ENCODE measurements around the gene SV2C.

The SV2C gene

DNA sequence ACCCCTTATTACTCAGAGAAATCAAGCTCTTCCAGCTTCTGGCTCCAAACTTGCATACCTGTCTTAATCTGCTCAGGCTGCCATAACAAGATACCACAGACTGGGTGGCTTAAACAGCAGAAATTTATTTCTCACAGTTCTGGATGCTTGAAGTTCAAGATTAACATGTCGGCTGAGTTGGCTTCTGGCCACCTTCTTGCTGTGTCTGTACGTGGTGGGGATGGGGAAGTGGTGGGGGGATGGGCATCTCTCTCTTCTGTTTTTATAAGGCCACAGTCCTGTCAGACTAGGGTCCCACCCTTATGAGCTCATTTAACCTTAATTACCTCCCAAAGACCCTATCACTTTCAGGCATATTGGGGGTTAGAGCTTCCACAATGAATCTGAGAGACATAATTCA lies 140.5 kb downstream of the SV2C start:
- H3F3A ChIP-seq (ENCODE audit: insufficient read depth) = no peaks in the 10 kb centered on the region

DNA sequence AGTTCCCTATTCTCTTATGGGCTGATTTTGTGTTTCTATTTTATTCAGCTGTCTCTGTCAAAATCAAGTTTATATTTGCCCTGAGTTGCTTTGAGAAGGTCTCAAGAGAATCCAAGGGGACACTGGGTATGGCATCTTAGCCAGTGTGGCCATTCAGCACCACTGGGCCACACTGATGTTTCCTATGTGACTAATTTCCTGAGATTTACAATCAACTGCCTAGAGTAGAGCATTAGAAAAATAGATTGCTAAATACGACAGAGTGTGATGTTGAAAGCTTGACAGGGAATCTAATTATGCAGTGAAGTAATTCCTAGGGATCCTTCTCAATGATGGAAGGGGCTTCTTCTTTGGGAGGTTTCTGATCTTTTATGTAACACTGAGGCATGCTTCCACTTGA lies 141.7 kb downstream of the SV2C start:
- Histone ChIP-seq H2AFZ (ENCODE audit: low read depth, low read length, severe bottlenecking) (no peak overlapping the region), H3K27me3 (ENCODE audit: low read length) (no peaks in the 10 kb centered on the region), H4K20me1 (ENCODE audit: low read depth, low read length) (no peaks in the 10 kb centered on the region), H3K9me3 (ENCODE audit: insufficient read depth, low read length) (no peaks in the 10 kb centered on the region), H3K9me2 (replicated peaks; ENCODE audit: insufficient read depth, low read length) (no peaks in the 10 kb centered on the region), H3K36me3 (ENCODE audit: low read length) (no peaks in the 10 kb centered on the region), H3K4me2 (ENCODE audit: low read depth, low read length, poor library complexity, severe bottlenecking) (no peak overlapping the region), H3F3A (ENCODE audit: insufficient read depth) (no peaks in the 10 kb centered on the region), H3K9ac (ENCODE audit: low read length) (no peak overlapping the region), H3K27ac (ENCODE audit: low read depth, low read length) (no peak overlapping the region), H3K79me2 (ENCODE audit: insufficient read depth, low read length) (no peaks in the 10 kb centered on the region), H3K4me3 (ENCODE audit: insufficient read depth, low read length, poor library complexity, severe bottlenecking) (no peak overlapping the region)
- TF ChIP-seq, protein P1, sequence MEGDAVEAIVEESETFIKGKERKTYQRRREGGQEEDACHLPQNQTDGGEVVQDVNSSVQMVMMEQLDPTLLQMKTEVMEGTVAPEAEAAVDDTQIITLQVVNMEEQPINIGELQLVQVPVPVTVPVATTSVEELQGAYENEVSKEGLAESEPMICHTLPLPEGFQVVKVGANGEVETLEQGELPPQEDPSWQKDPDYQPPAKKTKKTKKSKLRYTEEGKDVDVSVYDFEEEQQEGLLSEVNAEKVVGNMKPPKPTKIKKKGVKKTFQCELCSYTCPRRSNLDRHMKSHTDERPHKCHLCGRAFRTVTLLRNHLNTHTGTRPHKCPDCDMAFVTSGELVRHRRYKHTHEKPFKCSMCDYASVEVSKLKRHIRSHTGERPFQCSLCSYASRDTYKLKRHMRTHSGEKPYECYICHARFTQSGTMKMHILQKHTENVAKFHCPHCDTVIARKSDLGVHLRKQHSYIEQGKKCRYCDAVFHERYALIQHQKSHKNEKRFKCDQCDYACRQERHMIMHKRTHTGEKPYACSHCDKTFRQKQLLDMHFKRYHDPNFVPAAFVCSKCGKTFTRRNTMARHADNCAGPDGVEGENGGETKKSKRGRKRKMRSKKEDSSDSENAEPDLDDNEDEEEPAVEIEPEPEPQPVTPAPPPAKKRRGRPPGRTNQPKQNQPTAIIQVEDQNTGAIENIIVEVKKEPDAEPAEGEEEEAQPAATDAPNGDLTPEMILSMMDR (IDR thresholded peaks at IDR 0.05; ENCODE audit: insufficient read depth, low read length, poor library complexity, severe bottlenecking) = no peak
- TF ChIP-seq EZH2phosphoT487 (conservative IDR thresholded peaks at IDR 0.05; ENCODE audit: low read length) = no peak

More for the DNA sequence above, 140.5 kb downstream of the SV2C start:
- no peaks in the 10 kb centered on the region for H3K9me2 ChIP-seq (replicated peaks; ENCODE audit: insufficient read depth, low read length)
- H3K79me2 ChIP-seq (ENCODE audit: insufficient read depth, low read length) = no peaks in the 10 kb centered on the region
- no peak overlapping the region for H3K27ac ChIP-seq (ENCODE audit: low read depth, low read length)
- no peaks in the 10 kb centered on the region for H4K20me1 ChIP-seq (ENCODE audit: low read depth, low read length)
- no peaks in the 10 kb centered on the region for H3K27me3 ChIP-seq (ENCODE audit: low read length)
- TF ChIP-seq, protein P1 (IDR thresholded peaks at IDR 0.05; ENCODE audit: insufficient read depth, low read length, poor library complexity, severe bottlenecking) = no peak
- no peak for TF ChIP-seq EZH2phosphoT487 (conservative IDR thresholded peaks at IDR 0.05; ENCODE audit: low read length)
- no peaks in the 10 kb centered on the region for H3K36me3 ChIP-seq (ENCODE audit: low read length)
- no peaks in the 10 kb centered on the region for H3K9me3 ChIP-seq (ENCODE audit: insufficient read depth, low read length)
- H2AFZ ChIP-seq (ENCODE audit: low read depth, low read length, severe bottlenecking) = no peak overlapping the region
- H3K9ac ChIP-seq (ENCODE audit: low read length) = no peak overlapping the region
- H3K4me3 ChIP-seq (ENCODE audit: insufficient read depth, low read length, poor library complexity, severe bottlenecking) = no peak overlapping the region
- H3K4me2 ChIP-seq (ENCODE audit: low read depth, low read length, poor library complexity, severe bottlenecking) = no peak overlapping the region

DNA sequence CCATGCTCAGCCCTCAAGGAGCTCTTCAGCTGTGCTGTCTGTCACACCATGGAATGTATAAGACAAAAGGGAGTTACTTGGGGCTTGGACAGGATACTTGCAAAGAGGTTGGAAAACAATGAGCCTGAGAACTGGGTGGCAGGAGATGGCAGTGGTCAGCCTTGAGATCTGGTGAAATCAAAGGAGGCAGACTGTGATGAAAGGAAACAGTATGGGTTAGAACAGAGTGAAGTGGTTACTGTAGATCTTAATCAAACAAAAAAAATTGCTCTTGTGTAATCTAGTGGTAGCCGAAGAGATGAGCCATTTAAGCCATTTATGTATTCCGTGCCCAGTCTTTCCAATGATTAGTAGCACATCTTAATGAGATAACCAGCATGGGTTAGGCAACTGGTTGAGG lies 142.2 kb downstream of the SV2C start:
- Histone ChIP-seq H3K79me2 (ENCODE audit: insufficient read depth, low read length) (no peaks in the 10 kb centered on the region), H3K36me3 (ENCODE audit: low read length) (no peaks in the 10 kb centered on the region), H2AFZ (ENCODE audit: low read depth, low read length, severe bottlenecking) (no peak overlapping the region), H3K4me3 (ENCODE audit: insufficient read depth, low read length, poor library complexity, severe bottlenecking) (no peak overlapping the region), H3F3A (ENCODE audit: insufficient read depth) (no peaks in the 10 kb centered on the region), H3K4me2 (ENCODE audit: low read depth, low read length, poor library complexity, severe bottlenecking) (no peak overlapping the region), H3K27ac (ENCODE audit: low read depth, low read length) (no peak overlapping the region), H4K20me1 (ENCODE audit: low read depth, low read length) (no peaks in the 10 kb centered on the region), H3K9me2 (replicated peaks; ENCODE audit: insufficient read depth, low read length) (no peaks in the 10 kb centered on the region), H3K27me3 (ENCODE audit: low read length) (no peaks in the 10 kb centered on the region), H3K9me3 (ENCODE audit: insufficient read depth, low read length) (no peaks in the 10 kb centered on the region), H3K9ac (ENCODE audit: low read length) (no peak overlapping the region)
- TF ChIP-seq, protein P1 (IDR thresholded peaks at IDR 0.05; ENCODE audit: insufficient read depth, low read length, poor library complexity, severe bottlenecking) = no peak
- TF ChIP-seq EZH2phosphoT487 (conservative IDR thresholded peaks at IDR 0.05; ENCODE audit: low read length) = no peak

Data from SU-DHL-6 (cell line).